Activated T-cell treated with anti-CD3 and anti-CD28 coated beads, Interleukin-2, amount 50 U/mL, for 1 hour (primary cell): Measurements from ENCODE around the gene CNGA3.
"Not testable (repeated sequence)": the region's sequence is repeated elsewhere in the genome, so short reads cannot be mapped to it uniquely, and the experiment has no call there.

Experiments used
- DNase-seq: peaks from one replicate; pipeline ENCODE4 v3.0.0-alpha.2; 2020

CNGA3 gene

DNA sequence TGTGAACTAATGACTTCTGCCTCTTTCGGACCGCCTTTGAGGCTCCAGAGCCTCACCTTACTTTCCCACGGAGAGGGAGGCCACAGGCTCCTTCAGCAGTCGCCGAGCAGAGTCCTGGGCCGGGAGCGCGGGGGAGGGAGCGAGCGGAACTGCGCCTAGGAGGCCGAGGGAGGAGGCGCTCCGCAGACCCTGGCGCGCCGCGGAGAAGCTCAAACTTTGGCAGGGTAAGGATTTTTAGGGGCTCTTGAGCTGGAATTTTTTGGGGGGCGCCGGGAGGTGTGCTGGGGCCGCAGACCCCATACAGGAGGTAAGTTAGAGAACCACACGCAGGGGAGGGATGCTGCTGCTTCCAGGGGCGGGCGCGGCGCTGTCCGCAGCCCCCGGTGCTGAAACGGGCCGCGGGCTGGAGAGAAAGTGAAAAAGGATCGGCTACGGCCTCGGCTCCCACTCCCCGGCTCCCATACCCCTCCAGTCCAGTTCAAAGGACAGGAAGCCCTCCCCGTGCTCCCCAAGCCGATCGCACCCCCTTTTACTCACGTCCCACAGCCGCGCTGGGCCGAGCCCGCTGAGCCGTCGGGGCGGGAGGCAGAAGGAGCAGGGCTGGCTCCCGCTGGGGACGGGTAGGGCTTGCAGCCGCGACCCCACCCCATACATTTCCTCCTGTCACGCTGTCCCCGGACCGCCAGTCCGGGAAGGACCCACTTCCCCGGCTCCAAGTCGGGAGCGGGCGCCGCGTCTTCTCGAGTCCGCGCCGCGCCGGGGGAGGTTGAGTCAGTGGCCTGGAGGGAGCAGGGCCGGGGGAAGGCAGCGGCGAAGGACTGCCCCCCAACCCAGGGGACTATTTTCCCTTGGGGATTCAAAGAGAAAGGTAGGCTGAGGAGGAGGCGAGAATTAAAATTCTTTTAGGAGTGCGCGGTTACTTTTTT is at the start of gene CNGA3:
Gene CNGA3, plus strand, starts transcription at position 146 of the 926 bp plus-strand sequence. CDS start 23,520 bp downstream, outside the sequence.
- peak; percentile 33 for DNase-seq

DNA sequence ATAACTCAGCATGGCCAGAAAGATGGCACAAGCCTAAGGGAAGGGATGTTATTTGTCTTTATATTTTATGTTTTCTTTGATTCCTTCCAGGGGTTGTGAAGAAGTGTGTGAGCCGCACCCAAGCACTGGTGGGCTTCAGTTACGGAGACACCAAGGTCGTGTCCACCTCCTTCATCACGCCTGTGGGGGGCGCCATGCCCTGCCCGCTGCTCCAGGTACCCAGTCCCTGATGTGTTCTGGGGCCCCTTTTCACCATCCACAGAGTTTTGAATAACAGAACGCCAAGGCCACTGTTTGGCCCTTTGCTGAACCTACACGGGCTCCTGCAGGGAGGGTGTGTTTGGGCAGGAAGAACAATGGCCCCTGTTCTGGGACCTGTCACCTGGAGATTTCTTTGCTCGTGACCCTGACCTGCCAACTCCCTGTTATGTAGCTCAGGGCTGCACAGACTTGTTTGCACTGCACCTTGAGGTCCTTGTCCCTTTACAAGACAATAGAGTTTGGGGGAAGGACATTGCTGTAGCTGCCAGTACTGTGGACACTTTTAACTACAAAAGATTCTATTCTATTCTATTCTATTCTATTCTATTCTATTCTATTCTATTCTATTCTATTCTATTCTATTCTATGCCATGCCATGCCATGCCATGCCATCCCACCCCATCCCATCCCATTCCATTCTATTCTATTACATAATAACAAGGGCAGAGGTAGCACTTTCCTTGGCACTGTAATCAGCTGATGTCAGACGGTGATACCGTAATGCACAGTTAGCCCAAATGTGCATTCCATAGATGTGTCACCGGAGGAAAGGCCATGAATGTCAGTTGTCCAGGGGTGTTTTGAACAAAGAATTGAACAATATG is 48.2 kb upstream of the CNGA3 start:
- no peak for DNase-seq

DNA sequence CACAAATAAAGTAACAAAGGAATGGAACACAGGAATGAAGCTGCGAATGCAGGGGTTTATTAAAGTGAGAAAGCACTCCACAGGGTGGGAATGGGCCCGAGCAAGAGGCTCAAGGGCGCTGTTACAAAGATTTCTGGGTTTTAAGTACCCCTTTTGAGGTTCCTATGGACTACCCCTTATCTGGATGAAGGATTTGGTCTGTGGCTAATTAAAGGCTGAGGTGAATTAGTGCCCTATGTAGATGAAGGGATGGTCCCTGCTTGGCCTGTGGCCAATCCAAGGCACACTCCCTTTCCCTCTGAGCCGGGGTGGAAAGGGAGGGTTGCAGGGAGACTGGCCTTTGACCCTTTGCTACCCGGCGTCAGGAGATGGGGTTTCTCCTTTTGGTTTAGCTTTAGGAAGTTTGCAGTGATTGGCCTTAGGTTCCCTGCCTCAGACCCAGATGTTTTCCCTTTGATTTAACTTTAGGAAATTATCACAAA is 47.5 kb upstream of the CNGA3 start:
- DNase-seq = no peak

DNA sequence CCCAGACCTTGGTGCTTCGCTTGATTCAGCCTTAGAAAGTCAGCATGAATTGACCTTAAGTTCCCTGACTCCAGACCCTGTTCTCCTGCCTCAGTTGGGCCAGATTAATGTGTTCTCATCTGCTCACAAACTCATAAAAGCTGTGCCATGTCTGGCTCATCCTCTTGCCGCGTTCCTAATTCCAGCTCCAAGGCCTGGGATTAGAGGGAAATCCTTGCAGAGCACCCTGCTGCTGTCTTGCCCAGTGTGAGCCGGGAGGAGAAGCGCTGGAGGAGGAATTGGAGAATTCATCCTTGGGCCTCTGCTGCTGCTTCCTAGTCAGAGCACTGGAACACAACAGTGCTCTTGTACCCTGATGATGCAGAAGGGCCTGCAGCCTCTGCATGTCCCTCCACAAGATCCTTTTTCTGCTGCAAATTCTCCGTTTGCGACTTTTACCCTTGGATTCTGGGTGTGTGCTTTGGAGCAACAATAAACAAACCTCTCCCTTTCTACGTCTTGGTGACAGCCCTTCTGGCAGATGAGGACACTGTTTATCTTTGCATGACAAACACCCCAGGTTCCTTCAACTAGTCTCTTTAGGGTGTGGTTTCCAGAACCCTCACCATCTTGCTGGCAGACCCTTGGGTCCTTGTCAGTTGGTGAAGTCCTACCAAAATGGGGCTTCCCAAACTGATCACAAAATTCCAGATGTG is 46.9 kb upstream of the CNGA3 start:
- no peak for DNase-seq

DNA sequence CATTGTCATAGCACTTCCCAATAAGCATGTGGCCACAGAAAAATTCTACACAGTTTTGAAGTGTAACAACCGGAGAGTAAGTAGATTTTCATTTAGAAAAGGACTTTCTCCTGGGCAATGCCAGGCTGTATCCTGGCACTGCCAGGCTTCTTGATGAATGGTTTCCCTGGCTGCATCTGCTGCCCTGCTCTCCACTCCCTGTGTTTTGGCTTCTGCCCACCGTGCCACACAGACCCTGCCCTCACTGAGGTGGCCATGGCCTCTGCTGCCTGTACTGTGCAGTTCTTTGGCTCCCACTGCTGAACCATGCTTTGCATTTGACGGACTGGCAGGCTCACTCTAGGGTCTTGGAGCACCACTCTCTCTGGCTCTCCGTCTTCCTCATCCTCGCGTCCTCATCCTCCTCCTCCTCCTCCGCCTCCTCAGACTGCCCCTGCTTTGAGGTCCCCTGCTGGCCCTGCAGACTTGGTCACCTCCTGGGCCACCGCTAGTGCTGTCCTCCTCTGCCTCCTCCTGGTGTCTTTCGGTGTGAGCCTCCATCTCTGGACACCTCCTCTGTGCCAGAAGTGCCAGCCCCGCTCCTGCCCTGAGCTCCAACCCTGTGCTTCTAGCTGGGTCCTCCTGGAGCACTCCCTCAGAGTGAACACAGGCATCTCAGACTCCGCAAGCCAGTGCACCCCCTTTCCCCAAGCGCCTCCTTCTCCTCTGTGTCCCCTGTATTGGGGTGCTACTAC is 45.9 kb upstream of the CNGA3 start:
- DNase-seq = no peak

DNA sequence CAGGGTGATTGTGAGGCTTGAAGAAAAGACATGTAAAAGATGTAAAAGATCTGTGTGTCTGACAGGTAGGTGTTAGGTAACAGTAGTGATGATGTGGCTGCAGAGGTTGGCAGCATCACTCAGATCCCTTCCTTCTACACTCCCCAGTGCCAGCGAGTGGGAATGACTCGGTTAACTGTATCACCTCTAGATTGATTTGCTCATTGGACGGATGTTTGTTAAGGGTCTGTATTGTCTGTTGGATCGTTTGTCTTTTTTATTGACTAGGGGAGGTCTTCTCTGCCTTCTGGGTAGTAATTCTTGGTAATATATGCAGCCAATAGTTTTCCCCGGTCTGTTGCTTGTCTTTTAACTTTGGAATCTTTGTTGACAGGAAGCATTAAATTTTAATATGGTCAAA is 44.8 kb upstream of the CNGA3 start:
- DNase-seq = no peak

DNA sequence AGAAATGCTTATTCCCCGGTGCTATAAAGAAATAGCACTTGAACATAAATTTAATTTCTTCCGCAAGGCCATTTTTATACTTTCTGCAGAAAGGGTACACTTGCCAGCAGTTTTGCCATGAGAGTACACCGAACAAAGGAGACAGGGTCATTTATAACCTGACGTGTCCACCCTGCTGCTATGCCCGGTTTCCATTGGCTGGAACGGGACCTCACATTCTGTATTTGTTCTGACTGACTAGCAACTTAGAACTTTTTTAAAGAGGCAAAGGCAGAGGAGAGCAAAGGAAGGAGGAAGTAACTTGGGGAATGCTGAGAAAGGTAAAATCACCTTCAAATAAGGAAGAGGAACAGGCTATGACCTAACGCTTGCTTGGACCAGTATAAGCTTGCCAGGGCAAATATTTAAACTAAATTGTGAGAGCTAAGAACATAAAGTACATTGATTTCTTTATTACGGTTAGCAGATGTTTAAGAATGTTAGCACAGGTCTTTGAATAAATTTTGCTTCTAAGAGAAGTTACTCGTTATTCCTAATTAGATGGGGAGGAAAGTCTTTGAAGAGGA is 39.0 kb upstream of the CNGA3 start:
- DNase-seq = not testable (repeated sequence)

DNA sequence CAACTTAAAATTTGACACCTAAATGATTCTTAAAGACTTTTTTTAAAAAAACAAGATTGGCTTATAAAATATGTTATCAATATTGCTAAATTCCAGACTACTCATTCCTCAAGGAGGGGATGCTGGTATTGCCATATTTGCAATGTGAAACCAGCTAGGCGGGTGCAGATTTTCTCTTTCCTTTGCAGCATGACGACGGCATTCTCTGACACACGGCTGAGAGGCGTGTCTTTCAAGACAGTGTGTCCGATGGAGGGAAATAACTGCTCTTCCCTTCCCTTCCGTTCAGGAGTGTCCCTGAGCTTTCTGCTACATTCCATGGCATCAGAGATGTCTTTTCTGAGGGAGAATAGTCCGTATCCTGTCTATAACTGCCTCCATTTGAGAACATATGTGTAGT is 38.2 kb upstream of the CNGA3 start:
- no peak for DNase-seq

DNA sequence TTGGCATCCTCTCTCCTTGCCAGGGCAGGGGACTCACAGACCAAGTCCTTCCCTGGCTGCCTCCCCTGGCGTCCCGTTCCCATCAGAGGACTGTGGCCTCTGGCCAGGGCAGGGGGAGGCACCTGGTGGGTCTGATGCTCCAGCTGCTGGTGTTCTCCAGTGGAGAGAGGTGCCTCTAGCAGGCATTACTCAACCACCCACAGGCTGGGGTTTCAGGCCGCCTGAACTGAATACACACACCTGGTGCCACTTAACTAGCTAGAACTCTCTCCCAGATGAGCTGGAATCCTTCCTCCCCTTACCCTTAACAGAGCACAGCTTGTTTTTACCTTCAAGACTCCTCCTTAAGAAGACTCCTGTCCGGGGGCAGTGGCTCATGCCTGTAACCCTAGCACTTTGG is 37.7 kb upstream of the CNGA3 start:
- no peak for DNase-seq

DNA sequence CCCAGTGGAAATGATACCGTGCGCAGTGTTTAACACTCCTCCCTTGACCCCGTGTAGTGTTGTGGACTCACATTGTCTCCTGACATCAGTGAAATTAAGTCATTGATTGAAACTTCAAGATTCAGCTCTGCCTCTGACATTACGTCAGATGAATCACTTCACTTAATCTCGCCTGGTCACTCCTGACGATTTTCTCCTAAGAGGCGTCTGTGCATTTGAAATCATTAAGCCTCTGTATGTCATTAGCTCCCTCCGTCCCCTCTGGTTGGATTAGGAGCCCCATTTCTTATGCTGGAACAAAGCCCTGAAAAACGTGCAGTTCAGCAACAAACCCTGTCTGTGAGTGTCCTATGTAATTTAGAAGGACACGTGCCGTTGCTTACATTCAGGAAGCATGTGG is 36.7 kb upstream of the CNGA3 start:
- no peak for DNase-seq

DNA sequence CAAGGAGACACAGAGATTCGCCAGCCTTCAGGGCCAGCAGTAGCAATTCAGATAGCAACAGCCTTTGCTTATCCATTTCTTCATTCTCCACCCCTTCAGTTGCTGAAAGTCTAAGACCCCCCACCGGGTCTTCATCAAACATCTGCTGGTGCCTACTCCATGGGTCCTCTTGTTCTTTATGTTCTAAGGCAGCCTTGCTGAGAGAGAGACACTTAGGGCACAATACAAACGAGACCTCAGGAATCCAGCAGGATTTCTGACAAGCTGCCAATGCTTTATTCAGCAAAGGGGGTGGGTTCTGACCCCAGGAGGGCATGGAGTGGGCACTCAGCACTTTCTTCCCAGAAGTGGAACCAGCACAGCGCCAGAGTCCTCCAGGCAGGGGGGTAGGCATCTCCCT is 36.2 kb upstream of the CNGA3 start:
- DNase-seq = no peak

DNA sequence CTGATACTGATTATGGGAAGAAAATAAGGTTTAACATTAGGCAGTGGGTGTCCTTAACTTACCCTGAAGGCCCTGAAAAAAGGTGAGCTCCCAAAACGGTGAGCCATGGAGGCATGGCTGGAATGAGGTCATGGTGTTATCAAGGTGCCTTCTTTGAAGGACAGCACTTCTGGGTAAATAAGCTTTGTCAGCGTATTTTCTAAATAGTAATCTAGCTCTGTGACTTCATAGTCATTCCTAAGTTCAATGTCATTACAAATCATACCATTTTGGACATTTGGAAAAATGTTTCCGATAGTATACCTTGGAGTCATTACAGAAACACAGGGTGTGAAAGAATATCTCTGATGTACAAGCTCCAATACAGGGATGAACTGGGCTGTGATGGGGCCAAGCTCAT is 35.2 kb upstream of the CNGA3 start:
- no peak for DNase-seq

DNA sequence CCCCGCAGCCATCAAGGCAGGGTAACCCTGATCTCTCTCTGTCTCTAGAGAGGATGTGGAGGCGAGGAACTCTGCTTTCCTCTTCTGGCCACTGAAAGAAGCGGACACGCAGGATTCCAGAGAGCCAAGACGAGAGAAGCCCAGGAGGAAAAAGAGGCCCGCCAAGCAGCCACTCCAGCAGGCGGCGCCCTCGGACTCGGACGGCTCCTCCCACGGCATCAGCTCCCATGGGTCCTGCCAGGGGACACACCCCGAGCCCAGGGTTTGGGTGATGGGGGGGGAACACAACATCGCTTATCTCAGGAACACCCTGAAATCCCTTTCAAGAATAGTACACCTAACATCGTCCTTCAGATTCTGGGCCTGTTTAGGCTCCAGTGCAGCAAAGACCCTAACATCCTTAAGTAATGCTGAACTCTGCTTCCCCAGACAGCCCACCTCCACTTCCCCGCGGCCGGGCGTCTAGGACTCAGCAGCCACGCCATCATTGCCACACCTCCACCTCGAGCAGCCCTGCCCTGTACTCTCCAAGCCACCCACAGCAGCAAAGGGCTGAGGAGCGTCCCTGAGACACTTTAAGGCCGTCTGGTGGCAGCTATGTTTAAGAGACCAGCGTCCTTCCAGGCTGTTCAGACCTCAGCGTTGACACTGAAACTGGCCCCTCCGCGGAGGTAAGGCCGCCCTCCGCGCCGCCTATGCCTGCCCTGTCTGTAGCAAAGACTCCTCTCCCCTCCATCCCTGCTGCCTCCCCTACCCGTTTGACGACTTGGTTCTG is 34.3 kb upstream of the CNGA3 start:
- DNase-seq = no peak

DNA sequence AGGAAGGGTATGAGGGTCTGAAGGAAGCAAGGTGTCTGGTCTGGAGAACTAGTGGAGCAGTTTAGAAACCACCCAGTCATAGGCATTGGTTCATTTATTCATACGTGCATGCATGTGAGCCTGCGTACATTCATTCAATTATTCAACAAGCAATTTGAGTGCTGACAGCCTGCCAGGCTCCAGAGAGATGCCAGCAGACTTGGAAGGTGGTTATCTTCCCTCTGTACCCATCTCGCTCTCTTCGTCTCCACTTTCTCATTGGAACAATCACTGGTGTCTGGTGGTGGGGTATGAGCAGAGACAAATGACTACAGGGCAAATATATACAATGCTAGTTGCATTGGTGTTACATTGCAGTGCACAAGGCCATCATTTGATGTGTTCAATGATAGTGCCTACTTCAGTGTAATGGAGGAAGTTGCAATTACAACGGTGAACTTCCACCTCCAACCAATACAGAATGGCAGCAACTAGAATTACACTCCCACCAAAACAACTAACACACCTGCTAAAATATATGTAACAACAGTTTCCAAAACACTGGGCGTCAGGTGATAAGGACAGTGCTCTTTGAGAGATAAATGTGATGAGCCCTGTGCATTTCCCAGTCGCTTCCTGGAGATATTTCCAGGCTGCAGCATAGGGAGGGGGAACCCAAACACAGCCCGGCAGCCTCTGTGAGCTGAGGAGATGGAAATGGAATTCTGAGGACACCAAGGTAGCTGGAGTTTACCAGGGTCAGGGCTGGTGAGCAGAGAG is 32.6 kb upstream of the CNGA3 start:
- no peak for DNase-seq

DNA sequence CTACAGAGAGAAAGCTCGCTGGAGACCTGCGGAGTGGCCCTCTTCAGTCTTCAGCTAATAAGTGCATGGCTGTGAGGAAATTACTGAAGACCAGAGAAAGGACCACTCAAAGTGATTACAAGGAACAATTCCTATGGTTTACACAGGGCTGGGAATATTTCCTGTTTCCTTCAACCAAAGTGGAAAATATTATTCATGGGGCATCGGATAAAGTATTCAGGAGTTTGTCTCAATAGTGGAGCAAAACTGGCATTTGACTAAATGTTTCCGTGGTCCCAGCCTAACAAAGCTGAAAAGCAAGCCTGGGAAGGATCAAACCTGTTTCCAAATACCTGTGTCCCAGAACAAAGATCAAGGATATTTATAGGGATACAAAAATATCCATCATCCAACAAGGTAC is 32.0 kb upstream of the CNGA3 start:
- DNase-seq = no peak

DNA sequence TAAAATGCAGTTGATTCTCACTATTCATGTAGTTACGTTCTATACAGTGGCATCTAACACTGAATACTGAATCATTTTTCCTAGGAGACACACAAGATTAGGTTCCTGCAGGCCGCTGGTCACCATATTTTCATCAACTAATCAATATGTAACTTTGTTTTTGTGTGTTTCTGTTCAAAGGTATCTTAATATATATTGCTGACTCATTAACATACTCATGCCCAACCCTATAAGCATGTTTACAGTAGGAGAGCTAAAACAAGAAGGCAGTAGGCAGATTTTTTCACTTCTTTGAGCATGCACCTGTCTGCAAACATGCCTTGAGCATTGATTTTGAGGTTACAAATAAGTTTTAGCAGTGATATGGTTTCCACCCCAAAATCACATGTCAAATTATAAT is 30.3 kb upstream of the CNGA3 start:
- no peak for DNase-seq

DNA sequence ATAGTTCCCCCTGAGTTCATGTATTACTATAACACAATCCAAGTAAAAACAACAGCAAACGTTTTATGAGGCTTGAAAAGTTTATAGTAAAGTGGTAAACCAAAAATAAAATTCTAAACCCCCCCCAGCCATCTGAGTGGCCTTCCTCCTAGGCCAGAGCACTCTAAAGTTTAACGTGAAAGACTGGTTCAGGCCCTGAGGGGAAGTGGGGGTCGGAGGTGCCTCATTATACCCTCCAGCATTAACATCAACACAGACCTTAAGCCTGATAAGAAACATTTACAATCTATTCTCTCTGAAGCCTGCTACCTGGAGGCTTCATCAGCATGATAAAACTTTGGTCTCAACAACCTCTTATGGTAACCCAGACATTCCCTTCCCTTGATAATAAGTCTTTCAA is 29.0 kb upstream of the CNGA3 start:
- no peak for DNase-seq

DNA sequence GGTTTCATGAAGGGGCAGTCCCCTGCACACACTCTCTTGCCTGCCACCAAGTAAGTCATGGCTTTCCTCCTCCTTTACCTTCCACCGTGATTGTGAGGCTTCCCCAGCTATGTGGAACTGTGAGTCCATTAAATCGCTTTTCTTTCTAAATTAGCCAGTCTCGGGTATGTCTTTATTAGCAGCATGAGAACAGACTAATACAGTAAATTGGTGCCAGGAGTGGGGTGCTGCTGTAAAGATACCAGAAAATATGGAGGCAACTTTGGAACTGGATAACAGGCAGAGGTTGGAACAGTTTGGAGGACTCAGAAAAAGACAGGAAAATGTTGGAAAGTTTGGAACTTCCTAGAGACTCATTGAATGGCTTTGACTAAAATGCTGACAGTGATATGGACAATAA is 26.1 kb upstream of the CNGA3 start:
- not testable (repeated sequence) for DNase-seq

DNA sequence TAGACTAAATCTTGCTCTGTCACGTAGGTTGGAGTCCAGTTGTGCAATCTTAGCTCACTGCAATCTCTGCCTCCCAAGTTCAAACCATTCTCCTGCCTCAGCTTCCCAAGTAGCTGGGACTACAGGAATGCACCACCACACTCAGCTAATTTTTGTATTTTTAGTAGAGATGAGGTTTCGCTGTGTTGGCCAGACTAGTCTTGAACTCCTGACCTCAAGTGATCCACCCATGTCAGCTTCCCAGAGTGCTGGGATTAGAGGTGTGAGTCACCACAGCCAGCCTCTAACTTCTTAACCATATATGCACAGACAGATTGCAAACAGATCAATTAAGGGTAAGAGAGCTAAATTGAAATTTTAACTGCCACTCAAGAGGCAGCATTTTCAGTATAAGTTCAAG is 22.1 kb upstream of the CNGA3 start:
- DNase-seq = no peak

DNA sequence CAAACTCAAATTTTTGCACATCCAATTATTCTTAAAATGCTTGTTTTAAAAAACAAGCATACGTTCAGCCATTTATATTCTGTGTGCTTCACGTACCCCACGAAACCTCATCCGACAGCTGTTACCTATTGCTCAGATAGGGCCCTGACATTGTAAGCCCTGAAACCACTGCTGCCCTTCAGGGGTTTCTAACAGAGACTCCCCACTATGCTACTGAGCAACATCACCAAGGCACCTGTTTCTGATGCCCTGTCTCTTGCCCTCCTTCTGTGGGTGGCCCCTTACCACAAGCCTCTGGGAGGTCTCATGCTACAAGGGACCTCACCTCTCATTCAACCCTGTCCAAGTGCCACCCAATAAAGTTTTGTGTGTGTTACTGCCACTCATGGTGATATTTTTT is 18.5 kb upstream of the CNGA3 start:
- no peak for DNase-seq

DNA sequence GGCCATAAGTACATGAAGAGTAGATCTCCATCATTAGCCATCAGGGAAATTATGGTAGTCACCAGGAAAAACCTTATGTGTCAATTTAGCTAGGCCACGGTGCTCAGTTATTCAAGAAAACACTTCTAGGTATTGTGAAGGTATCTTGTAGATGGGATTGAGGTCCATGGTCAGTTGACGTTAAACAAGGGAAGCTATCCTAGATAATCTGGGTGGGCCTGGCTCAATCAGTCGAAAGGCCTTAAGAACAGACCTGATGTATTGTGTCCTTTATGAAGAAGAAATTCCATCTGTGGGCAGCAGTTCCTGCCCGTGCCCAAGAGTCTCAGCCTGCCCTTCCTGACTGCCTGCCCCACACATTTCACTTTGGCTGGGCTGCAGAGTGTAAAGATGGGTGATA is 16.7 kb upstream of the CNGA3 start:
- DNase-seq = no peak
